ENCODE results near the gene SFXN4.

SFXN4 gene, protein sequence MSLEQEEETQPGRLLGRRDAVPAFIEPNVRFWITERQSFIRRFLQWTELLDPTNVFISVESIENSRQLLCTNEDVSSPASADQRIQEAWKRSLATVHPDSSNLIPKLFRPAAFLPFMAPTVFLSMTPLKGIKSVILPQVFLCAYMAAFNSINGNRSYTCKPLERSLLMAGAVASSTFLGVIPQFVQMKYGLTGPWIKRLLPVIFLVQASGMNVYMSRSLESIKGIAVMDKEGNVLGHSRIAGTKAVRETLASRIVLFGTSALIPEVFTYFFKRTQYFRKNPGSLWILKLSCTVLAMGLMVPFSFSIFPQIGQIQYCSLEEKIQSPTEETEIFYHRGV

DNA sequence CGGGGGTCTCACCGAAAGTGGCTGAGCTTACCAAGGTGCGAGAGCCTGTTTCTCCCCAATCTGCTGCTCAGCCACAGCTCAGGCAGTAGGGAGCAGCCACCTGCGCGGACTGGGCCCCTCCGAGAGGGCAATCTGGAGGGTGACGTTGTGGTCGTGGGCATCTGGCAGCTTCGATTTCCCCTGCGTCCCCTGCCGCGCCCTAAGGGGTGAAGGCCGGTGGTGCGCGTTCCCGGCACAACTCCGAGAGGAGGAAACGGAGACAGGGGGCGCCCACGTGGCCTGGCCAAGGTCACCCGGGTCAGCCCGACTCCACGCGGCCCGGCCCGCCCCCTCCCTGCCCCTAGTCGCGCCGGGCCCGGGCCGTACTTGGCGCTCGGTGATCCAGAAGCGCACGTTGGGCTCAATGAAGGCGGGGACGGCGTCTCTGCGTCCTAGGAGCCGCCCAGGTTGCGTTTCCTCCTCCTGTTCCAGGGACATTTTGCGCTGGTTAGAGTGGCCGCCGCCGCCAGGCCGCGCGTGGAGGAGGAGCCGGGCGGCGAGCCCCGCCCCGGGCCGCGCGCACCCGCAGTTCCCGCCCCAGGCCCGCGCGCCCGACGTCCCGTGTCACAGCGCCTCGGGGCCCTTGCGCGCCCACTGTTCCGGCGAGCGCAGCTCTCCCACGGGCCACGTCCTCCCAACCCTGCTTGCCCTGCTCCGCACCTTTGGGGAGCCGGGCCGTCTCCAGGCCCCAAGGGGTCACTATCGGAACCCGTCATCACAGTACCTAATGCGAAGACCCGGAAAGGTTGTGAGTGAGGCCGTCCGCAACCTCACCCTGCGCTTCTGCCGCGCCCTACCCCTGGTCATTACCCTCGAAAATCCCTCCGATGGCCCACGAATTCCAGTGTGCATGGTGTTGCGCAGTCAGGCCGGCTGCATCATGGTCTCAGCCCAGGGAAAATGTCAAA, at the start of gene SFXN4:
SFXN4 (minus strand) TSS at position 544 of the 947 bp plus-strand sequence; CDS start at position 477, 67 bp downstream.
- peak; percentile 70 for DNase-seq

DNA sequence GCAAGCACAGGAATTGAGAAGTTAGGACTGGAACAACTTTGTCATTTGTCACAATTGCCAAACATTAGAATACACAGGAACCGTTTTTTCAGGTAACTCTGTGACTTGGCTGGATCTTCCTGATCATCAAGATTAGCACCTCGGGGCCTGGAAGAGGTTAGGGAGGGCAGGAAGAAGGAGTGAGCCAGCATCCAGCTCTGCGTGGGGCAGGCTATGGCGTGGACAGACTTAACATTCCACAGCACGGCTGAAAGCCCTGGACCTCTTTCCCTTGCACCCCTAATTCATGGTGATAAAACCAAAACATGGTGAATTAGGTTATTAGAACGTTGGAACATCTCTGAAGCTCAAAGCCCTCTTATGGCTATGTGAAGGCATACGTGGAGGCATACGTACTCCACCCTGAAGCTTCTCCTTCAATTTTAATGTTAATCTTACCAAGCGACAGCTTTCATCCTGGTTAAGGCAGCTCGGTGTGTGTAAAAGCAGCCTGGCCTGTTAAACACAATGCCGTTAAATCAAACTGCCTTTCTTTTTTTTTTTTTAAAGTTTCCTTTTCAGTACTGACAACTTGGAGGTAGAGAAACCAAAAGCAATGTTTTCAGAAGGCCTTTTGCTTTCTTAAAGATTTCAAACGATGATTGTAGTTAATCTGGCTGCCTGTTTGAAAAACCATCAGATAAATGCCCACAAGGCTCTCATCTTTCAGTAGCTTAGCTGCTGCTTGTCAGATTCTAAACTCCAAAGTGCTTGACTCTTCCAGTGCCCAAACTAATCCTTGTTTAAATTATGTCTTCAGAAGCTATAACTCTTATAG, 46.3 kb upstream of the SFXN4 start:
- no peak for DNase-seq

DNA sequence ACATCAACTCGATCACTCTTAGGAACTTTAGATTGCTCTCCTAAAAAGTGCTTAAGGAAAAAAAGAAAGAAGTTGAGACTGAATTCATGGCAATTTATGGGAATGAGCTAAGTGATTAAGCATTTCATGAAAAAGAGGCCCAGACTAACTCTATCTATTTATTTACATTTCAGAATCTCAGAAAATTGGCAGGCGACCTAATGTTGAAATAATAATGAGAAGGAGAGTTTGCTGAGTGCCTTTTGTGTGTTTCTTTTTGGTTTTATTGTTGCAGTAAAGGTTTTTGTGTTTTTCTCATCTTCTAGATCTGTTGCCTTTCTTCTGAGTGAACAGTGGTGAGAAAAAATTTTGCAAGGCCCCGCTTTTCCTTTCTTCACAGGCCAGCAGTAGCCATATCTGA, 45.7 kb upstream of the SFXN4 start:
- DNase-seq: no peak

DNA sequence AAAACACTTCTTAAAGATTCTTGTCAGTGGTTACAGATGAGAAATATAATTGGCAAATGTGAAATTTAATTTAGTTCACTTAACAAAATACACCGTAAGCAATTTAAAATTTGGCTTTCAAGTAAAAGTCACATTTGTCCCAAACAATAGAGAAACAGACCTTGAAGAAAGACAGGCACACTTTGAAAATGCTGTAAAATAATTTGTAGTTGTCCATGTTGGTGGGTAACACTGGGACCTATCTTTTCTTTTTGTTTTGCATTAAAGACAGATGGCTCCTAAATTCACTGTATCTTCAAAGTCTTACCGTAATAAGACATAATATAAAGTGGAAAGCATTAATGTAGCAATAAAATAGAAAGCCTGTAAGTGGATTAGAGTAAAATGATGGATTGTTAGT, 45.1 kb upstream of the SFXN4 start:
- DNase-seq: no peak

DNA sequence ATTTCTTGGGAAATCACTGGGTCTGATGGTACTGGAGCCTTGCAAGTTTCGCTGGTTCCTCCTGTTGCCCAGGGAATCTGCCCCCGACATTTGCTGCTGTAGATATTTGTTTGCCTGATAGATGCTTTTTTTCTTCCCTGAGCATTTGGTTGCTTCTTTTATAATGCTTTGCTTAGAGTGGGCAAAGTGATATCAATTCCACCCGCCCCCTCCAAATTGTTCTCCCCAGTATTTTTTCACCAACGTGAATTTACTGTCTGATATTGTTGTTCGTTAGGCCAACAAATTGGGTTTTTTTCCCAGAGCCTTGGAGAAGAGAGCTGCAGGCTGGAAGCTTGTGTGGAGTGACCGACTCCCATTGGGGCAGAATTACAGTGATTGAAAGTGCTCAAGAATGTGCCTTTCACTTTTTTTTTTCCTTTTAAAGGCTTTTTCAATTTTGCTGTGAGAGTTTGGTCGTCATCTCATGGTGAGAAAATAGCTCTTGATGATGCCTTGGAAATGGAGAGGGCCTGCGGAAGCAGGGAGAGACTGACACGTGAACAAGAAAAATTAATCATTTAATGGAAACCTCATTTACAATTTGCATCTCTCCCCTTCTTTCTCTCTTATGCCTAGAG, 44.3 kb upstream of the SFXN4 start:
- DNase-seq: no peak

DNA sequence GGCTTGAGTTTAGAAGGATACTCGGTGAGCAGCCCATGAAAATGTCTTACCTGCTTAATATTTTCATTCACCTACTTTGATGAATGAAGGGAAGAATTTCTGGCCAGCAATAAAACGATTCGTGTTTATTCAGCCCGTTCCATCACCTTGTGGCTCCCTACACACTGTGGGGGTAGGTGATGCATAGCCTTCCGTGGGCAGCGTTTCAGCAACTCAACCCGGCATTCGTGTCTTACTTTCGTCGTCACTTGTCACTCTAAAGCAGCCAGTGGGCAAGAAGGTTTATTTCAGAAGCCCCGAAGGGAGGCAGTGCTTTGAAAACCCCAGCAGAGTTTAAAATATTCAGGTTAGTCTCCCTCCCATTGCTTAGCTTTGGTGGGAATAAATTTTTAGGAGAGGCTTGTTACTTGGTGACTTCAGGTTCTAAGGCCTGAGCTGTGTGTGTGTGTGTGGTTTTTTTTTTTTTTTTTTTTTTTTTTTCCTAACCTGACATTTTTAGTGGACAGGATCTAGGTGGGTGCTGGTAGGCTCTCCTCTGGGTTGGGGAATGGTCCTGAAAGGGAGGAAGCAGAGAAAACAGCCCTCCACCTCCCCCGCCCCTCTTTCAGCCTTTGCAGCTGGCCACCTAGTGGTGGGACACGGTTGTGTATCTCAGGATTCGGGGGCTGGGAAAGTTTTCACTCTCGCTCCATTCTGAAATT, 43.7 kb upstream of the SFXN4 start:
- peak; percentile 40 for DNase-seq

DNA sequence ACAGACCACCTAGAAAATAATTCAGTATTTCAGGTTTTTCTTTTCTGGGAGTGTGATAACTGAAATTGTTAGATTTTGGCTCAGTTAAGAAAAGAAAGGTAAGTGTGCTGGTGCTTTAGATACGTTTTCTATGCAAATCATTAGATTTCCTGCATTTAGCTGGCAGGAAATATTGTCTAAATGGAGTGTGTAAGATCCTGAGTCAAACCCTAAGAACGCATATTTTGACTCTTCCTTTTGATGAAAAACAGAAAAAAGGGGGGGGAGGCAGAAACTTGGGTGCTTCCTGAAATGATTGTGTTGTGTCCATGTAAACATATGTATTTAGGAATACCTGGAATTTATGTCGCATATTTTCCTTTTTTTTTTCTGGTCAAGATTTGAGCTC, 43.0 kb upstream of the SFXN4 start:
- DNase-seq: no peak

DNA sequence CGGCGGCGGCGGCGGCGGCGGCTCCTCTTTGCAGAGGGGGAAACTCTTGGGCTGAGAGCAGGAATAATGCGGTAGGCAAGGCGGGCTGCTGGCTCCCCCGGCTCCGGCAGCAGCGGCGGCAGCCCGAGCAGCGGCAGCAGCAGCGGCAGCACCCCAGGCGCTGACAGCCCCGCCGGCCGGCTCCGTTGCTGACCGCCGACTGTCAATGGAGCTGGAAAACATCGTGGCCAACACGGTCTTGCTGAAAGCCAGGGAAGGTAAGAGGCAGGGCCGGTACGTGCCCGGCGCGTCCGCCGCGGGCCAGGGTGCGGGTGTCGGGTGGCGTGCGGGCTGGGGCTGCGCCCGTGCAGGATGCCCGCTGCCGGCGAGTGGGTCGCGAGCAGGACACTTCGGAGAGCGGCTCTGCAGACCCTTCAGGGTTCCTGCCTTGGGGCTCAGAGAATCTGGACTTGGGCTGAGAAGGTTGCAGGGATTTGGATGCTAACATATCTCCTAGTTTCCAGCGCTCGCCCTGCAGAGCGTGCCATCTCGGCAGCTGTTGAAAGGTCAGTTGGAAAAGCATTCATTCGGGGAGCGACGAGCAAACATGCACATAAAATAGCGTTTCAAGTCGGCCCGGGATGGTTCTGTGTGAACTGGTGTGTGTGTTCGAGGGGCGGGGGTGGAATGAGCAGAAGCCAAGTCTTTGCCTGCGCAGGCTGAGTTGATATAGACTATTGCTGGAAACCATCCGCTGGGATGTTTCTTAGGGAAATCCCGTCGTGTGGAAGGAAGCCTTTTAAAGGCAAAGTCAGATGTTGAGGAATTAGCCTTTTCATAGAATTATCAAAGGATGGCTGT, 42.4 kb upstream of the SFXN4 start:
- peak; percentile 29 for DNase-seq

DNA sequence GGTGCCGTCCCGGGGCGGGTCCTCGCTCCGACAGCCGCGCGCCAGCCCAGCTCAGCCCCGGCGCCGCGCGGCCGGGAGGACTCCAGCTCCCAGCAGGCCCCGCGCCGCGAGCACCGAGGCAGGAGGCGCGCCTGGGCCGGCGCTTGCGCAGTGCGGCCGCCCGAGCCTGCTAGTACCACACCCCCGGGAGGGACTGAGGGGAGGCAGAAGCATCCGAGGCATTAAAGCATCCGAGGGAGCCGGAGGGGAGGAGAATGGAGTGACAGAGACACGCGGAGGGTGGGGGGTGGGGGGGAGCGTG, 41.8 kb upstream of the SFXN4 start, which contains the start of gene GRK5:
GRK5 (plus strand) TSS at position 206 of the 301 bp plus-strand sequence. CDS start 347 bp downstream, outside the sequence.
- DNase-seq: peak; percentile 93

DNA sequence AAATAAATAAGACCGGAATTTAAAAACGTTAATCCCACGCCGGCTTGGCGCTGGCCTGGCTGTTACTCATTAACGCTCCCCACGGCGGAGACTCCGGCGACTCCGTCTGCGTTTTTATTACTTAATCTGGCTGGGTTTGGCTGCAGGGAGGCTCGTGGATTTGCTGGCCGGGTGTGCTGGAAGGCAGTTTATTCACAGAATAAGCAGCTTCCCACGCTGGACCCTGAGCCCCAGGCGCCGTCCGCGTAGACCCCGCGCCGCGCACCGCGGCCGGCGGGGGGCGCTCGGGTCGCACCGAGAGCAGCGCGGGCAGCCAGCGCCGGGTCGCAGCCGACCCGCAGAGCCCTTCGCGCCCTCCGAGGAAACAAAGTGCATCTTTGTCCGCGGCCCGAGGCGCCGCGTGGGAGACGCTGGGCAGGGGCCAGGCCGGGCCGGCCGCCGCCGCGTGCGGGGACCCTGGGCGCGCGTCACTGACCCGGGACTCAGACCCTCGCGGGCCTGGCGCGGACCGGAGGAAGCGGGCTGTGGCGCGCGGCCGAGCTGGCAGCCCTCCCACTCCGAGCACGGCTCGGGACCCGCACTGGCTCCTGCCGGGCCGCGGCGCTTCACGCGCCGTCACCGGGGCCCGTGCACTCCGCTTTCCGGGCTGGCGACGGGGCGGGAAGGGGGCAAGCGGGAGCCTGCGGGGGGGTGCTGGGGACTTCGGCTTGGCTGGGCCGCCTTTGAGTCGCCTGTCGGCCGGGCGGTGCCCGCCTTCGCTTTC, 41.3 kb upstream of the SFXN4 start:
- DNase-seq: peak; percentile 66

DNA sequence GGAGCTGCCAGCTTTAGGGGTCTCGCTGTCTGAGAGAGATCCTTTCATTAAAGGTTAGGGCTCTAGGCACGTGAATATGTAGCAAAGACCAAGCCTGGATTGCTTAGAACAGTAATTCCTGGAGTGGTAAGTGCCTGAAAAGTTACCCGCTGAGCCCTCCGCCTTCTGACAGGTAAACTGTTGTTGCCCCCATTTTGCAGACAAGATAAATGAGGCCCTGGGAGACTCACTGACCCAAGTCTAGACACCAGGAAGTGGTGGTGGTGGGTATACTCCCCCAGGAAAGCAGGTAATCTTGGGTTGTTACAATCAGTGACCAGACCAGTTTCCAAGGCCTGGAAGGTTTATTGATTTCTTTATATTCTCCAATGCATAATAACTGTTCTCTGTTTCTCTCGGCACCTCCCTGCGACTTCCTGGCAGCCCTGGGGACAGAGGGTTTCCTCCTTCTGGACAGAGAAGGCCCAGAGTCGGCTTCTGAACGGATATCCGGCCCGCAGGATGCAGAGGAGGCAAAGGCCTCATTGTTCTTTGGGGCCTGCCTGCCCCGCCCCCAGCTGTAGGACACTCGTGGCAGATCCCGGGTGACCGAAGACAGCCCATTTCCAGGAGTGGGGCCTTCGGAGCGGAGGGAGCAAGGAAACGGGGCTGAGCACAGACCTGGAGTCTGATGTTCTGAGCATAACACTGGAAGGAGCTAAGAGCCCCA, 40.5 kb upstream of the SFXN4 start:
- peak; percentile 25 for DNase-seq

DNA sequence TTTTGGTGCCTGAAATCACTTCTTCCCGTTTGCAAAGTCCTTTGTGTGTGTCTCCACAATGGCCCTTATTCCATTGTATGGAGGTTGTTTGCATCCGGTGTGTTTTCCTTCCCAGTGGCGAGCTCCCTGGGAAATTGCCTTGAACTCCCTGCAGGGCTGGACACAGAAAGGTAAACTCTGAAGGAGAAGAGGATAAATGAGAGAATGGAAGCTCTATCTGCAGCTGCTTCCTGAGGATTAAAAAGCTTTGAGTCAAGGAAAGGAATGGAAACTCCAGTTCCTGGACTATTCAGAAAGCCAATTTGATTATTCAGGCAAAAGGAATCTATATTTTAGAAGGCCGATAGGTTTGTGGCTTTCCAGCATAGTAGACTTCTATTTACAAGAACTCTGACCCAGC, 37.5 kb upstream of the SFXN4 start:
- no peak for DNase-seq

DNA sequence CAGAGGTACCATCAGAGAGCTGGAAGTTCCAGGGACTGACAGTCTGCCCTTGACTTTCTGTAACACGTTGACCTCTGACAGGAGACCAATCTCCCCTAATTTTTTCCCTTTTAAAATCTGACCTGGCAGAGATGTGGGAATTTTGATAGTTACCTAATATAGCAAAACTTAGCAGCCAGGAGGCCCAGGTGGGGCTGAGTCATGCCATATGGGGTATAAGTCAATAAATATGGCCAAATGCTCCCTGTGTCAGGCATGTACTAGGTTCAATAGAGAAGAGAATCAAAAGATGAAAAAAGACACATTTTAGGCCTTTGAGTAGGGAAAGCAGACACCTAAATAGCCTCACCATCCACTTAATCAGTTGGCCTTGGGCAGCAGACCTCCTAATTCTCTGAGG, 35.7 kb upstream of the SFXN4 start:
- no peak for DNase-seq

DNA sequence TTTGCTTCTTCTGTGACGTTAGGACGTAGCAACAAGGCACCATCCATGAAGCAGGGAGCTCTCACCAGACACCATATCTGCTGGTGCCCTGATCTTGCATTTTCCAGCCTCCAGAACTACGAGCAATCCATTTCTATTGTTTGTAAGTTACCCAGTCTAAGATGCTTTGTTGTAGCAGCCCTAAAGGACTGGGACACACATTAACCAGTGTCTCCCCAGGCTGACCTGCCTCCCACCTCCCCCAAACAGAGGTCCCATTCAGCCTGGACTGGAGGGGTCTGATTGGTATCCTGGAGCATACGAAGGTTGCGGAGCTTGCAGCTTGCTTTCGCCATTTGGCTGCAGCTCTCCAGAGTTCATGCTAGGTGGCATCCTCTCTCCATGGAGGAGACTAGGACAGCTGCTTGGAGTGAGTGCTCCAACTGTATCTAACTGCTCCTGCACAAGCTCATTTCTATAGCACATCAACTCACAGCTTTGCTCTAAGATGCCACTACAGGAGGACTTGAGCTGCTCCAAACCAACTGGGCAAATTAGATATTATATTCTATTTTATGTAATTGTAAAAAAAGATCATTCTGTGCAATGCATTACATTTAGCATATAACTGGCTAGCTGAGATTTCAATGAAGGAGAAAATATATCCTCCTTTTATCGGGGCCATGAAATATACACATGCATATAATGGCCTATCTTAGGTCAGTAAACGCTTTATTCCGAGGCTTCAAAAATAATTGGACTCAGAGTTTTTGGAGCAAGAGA, 33.9 kb upstream of the SFXN4 start:
- DNase-seq: peak; percentile 29

DNA sequence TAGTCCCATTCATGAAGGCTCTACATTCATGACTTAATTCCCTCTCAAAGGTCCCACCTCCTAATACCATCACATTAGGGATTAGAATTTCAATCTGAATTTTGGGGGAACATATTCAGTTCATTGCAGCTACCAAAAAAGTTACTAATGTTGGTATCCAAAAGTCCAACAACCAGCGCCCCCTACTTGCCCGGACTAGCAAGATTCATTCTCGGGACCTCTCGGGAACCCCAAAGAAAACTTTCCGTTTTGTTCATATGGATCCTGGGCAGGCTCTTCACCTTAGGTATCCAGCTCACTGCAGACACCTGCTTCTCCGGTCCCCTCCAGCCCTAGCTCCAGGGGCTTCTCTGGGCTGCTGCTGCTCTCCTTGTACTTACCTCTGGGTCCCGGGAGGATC, 32.9 kb upstream of the SFXN4 start:
- no peak for DNase-seq

DNA sequence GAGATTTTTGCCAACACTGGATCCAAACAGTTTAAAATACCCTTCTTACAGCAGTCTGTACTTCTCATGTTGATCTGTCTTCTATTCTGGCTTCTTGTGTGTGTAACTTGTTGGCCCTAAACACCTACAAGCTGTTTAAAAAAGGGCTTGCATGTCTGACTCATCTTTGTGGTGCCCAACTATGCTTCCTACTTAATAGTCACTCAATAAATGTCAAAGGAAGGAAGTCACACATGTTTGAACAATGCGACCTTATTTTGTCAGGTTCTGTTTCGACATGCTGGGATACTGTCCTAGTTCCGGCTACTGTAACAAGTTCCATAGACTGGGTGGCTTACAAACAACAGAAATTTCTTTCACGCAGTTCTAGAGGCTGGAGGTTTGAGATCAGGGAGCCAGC, 32.4 kb upstream of the SFXN4 start:
- no peak for DNase-seq

DNA sequence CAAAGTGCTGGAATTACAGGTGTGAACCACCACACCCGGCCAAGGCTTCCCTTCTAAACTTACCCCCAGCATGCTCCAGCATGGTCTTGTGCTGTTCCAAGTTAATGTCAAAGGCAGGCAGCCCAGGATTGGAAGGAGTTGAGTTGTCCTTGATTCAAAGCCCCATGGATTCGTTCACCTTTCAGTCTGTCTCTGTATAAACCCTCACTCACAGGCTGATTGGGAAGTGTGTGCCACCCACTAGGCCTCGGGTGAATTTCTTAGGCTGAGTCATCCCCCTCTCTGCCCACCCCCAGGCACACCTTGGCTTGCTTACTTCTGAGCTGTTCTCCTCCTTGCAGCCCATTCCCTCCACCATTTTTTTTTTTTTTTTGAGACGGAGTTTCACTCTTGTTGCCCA, 26.4 kb upstream of the SFXN4 start:
- DNase-seq: no peak

DNA sequence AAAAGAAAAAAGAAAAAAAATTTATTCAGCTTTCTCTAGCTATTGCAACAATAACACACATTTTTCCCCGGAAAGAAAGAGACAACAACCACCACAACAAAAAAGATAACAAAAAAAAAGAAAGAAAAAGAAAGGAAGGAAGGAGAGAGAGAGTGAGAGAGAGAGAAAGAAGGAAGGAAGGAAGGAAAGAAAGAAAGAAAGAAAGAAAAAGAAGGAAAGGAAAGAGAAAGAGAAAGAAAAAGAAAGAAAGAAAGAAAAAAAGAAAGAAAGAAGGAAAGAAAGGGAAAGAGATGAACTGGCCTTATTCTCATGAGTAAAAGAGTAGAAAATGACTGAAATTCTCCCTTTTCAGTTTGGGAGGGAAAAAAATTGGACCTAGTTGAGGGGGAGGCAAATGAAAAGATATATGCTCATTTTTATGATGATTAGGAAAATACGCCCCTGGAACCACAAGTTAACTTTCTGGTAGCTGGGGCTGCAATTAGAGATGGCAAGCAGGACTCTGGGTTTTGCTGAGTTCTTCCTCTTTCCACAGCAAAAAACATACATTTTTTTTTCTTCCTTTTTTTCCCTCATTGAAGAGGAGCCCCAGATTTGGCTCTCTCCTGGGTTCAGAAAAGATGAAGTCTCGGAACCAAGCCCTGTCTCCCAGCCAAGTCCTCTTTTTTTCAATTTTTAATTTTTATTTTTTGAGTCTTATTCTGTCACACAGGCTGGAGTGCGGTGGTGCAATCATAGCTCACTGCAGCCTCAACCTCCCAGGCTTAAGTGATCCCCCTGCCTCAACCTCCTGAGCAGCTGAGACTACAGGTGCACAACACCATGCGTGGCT, 25.7 kb upstream of the SFXN4 start:
- DNase-seq: no peak
